Erythroblast (primary cell): ENCODE results near the gene CBX4.

Experiments used
- GATA1 ChIP-seq: IDR thresholded peaks from 2 replicates; pipeline ENCODE4 v1.6.1; 2011; ENCODE audit warnings: low read depth, mild to moderate bottlenecking, control low read depth, low read length, moderate library complexity
- POLR2A ChIP-seq: IDR thresholded peaks from 2 replicates; pipeline ENCODE4 v1.6.1; 2011; ENCODE audit warnings: mild to moderate bottlenecking, low read length

GRCh38 chr17:79831265-79832217 is 7.7 kb downstream of the CBX4 start:
- no peak for TF ChIP-seq POLR2A
- TF ChIP-seq GATA1: no peak
